GM21423 (cell line): Measurements from ENCODE around the gene PIEZO1.

Experiments
- ATAC-seq: cut with Tn5 transposase; IDR thresholded peaks from one replicate; pipeline ENCODE4 v1.9.1; 2021; ENCODE audit warnings: mild to moderate bottlenecking, moderate library complexity; ENCODE audit not compliant: unreplicated experiment

The PIEZO1 gene

DNA sequence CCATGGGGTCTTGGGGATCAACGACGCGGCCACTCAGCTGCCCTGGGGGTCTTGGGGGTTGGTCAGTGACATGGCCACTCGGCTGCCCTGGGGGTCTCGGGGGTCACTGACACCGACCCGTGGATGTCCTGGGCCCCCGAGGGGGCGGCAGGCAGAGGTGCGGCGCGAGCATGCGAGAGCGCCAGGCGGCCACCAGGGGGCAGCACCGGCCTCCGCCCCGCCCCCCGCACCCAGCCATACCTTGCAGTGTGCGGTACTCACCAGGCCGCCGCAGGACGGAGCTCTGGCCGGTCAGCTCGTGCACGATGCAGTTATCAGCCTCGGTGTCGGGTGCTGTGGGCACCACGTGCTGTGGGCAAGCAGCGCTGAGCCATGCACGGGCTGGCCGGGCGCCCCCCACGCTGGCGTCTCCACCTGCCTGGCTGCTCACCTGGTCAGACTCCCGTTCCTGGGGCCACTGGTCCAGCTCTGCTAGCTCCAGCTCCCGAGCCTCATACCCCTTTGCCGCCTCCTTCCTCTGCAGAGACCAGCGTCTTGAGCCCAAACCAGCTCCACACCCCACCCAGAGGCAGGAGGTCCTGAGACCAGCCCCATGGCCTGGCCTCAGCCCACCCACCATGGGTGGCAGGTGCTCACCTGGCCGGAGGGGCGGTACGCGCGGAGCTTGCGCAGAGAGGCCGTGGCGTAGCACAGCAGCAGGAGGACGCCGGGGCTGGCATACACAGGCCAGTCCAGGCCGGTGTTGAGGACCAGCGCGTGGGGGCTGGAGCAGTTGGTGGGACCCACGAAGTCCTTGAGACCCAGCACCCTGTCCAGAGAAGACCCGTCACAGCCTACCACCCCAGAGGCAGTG lies 47.5 kb downstream of the PIEZO1 start:
- peak; percentile 54 for ATAC-seq

DNA sequence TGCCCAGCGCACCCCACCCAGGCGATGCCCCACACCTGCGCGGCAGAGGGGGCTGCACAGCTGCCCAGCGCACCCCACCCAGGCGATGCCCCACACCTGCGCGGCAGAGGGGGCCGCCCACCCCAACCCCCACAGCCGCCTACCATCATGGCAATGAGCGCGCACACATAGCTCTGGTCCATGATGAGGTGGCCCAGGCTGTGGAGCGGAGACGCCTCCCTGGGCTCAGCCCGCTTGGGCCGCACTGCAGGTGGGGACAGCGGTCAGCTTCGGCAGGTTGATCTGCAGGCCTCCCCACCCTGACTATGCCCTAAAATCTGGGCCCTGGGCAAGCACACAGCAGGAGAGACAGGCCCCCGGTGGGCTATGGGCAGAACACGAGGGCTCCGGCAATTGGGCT lies 48.5 kb downstream of the PIEZO1 start:
- no peak for ATAC-seq

DNA sequence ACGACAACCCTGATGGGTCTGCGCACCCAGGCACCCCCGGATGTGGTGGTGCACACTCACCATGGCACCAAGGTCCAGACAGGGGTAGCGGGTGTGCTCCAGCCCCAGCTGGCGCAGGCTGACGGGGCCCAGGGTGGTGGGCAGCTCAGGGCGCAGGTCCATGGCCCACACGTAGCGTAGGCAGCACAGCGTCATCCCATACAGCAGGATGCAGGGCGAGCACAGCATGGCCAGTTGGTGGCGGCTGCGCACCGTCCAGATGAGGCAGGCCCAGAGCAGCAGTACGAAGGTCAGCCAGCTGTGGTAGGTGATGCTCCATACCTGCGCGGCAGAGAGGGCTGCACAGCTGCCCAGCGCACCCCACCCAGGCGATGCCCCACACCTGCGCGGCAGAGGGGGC lies 48.9 kb downstream of the PIEZO1 start:
- no peak for ATAC-seq

DNA sequence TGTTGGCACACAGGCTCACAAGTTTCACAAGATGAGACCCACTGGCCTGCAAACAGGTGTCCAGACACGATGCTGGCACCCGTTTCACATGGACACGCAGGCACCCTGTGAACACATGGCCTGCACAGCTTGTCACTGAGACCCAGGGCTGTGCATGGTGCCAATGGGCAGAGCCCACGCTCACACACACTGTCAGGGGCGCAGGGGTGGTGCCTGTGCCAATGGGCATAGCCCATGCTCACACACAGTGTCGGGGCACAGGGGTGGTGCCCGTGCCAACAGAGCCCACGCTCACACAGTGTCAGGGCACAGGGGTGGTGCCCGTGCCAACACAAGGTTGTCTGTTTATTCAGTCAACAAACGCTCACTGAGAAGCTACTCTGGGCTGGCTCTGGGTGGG lies 49.4 kb downstream of the PIEZO1 start:
- ATAC-seq = no peak

DNA sequence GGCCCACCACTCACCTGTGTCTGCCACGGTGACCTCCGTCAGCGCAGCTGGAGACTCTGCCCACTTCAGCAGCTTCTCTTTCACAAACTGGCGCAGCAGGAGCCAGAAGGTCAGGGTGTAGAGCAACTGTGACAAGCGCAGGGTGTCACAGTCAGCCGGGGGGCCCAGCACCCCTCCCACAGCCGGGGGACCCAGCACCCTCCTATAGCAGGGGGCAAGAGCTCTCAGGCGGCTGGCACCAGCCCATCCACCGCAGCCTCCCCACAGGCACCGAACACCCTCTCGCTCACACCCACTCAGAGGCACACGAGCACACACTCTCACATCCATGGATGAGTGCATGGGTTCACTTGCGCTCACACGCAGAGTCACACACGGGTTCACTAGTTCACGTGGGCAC lies 49.9 kb downstream of the PIEZO1 start:
- no peak for ATAC-seq

DNA sequence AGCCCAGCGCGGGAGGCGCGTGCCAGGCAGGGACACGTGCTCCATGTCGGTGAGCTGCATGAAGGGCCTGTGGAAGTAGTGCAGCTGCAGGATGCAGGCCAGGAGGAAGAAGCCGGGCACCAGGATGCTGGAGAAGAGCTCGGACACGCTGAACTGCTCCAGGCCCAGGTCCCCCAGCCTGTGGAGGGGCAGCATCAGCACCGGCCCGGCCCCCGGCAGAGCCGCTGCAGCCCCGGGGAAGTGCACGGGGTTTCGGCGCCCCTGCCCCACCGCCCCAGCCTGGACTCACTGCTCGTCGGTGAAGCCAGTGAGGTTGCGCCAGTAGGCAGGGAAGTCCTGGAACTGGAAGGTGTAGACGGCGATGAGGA lies 50.7 kb downstream of the PIEZO1 start:
- ATAC-seq = no peak

DNA sequence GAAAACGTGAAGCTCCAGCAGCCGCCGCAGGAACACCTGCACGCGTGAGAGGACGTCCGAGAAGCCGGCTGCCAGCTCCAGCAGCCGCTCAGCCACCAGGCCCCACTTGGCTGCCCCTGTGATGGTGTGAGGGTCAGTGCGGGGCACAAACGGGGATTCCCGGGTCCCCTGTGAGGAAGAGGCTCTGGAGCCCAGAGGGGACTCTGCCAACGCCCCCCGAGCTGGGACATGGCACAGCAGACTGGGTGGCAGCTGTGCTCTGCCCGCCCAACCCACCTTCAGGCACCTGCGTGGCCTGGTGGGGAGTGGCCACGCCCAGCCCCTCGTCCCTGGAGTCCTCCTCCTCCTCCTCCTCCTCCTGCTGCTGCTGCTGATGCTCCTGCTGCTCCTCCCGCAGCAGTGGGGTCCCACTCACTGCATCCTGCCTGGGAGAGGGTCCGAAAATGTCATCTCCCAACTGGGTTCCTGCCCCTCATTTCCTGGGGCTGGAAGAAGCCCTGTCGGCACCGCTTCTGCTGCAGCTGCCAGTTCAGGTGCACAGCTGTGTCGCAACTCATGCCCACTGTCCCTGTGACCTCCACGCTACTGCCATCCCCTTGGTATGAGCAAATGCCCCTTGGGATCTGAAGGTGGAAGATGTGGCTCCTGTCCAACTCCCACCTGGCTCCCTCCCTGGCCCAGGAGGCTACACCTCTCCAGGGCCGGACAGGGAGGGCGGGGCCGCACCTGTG lies 51.2 kb downstream of the PIEZO1 start:
- no peak for ATAC-seq

DNA sequence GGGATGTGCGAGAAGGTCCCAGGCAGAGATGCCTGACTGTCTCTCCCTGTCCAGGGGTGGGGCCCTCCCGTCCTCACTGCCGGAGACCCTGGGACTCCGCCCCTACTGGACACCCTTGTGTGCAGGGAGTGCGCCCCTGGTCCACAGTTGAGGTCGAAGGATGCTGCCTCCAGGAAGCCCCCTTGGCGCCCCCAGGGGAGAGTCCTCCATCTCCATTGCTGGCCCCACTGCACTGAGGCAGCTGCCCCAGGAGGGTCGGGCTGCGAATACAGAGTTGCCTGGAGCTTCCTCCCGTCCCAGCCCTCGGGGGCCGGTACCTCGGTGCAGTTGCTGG lies 52.1 kb downstream of the PIEZO1 start:
- no peak for ATAC-seq

DNA sequence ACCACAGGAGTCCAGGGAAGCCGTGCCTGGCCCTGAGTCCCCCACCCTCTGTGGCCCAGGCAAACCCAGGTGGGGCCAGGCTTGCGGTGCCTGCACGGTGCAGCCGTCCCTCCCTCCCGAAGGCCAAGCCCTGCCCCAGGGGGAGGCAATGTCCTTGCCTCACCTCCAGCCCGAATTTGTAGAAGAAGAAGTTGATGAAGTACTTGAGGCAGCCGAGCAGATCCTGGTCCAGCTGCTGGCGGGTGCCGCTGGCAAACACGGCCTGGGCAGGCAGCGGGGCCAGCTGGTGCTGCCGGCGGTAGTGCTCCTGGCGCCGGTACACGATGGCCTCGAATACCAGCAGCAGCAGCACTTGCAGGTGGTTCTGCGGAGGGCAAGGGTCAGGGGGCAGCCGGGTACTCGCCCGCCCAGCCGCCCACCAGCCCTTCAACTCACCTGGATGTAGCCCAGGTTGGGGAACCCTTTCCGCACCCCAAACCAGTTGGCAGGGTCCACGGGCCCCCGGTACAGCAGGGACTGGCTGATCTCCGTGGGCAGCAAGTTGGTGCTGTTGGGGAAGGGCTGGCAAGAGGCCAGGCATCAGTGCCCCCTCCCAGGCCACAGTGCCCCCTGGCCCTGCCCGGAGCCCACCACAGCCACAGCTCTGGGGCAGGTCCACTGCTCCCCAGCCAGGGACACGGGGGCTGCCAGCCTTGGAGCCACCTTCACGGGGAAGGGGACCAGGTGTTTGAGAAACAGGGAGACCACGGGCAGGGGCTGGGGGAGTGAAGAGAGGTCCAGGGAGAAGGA lies 52.7 kb downstream of the PIEZO1 start:
- no peak for ATAC-seq

DNA sequence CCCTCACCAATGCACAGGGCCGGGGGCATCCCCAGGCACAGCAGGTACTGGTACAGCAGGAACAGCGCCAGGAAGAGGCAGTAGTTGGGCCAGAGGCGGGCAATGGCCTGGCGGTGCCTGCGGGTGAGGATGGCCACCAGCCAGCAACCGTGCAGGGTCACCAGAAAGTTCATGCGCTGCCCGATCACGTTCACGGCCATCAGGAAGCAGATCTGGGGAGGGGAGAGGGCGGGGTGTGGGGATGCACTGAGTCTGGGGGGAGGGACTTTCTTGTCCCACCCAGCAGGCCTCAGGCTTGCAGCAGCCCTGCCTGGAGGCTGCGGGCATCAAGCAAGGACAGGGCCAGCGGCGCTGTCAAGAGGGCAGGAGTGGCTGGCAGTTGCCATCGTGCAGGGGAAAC lies 53.3 kb downstream of the PIEZO1 start:
- no peak for ATAC-seq

DNA sequence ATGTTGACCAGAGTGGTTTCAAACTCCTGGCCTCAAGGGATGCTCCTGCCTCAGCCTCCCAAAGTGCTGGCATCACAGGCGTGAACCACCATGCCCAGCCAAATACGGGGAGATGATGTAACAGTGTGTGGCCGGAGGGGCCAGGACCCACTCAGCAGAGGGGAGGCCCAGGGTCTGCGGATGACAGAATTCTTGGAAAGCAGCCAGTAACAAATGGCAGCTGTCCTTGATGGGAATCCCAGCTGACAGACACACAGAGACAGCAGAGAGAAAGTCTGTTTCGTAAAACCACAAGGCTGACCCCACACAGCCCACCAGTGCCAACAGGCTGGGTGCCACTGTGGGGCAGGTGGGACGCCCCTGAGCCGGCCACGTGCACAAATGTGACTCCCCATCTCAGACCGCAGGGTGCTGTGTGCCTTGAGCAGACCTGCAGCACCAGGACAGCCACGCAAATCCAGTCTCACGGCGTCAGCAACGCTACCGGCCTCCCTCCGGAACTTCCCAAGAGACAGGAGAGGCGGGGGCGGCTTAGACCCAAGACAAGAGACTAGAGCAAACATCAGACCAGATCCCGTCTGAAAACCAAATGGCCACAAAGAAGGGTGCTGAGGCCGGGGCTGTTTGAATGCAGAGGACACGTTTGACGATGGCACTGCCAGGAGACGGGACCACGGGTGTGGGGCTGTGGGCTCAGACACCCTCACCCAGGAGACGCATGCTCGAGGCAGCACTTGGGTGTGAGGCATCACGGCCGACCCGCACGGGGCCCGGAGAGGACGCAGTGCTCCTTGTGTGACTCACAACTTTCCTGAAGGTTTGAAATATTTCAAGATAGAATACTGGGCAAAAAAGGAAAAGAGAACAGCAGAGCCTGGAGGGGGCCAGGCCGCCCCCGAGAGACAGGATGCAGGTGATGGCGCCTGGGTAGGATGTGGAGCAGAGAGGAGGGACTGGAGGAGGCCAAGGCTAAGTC lies 54.1 kb downstream of the PIEZO1 start:
- no peak for ATAC-seq

DNA sequence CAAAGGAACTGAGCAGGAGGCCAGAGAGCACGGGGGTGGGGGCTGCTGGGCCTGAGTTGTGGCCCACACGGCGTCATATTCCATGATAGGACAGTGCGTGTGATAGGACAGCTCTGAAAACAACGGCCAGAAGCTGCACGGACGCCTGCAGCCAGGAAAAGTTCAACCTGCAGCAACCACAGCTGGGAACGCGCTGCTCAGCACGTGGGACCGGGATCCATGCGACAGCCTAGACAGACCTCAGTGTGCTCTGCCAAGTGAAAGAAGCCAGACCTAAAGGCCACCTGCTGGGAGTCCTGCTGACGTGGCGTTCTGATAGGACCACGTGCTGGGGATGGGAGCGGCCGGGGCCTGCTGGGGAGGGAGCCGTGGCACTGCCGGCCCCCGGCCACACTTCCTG lies 57.1 kb downstream of the PIEZO1 start:
- ATAC-seq = no peak

DNA sequence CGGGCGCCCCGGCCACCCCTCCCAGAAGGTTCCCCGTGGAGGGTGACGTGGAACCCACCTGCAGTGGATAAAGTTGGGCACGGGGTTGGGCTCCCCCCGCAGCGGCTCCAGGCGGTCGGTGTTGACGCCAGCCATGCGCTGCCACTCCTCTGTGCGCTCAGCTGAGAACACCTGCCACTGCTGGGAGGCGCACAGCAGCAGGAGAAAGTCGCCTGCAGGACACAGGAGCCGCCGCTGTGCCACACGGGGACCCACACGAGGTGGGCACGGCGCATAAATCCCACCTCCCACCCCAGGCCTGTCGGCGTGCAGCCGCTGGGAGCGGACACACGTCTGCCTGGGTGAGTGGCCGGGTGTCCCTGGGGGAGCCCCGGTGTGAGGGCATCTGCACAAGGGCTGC lies 58.0 kb downstream of the PIEZO1 start:
- ATAC-seq = no peak

DNA sequence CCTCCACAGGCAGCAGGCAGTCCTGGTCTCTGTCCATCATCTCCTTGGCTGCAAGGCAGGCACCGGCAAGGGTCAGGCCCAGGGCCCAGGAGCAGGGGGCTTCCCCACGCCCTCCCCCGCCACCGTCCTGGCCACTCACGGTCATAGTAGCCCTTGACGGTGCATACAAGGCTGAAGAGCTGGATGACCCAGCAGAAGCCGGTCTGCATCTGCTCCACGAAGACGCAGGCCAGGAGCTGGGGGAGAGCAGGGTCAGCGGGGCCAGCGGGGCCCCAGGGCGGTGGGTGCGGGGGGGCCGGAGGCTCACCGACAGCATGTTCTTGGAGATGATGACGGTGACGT lies 58.6 kb downstream of the PIEZO1 start:
- no peak for ATAC-seq

DNA sequence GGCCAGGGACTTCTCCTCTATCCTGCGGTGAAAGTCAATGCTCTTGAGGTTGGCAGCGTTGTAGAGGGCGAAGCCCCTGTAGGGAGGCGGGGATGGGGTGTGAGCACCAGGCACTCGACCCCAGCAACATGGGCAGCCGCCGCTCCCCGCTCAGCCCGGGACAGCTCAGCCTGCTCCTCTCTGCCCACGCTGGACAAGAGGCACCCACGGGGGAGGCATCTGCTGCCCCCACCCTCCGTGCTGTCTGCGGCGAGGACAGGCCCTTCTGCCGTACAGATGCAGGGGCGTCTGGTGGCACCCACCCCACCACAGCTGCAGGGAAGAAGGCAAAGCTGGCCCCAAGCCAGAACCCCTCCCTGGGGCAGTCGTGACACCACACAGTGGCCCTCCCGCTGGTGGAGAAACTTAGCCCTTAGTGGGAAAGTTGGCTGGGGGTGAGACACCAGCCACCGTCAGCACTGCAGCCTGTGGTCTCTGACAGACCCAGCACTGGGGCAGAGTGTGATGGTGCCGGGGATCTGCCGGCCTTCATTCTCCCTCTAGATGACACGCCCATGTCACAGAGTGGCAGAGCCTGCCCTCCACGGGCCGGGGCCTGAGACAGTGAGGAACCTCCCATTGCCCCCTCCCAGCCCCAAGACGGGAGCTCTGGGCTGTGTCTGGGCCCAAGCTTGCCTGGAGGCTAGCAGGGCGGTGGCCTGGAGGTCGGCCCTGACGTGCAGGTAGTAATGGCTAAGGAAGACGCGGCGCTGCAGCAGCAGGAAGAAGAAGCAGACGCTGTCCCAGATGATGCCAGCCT lies 59.2 kb downstream of the PIEZO1 start:
- no peak for ATAC-seq

DNA sequence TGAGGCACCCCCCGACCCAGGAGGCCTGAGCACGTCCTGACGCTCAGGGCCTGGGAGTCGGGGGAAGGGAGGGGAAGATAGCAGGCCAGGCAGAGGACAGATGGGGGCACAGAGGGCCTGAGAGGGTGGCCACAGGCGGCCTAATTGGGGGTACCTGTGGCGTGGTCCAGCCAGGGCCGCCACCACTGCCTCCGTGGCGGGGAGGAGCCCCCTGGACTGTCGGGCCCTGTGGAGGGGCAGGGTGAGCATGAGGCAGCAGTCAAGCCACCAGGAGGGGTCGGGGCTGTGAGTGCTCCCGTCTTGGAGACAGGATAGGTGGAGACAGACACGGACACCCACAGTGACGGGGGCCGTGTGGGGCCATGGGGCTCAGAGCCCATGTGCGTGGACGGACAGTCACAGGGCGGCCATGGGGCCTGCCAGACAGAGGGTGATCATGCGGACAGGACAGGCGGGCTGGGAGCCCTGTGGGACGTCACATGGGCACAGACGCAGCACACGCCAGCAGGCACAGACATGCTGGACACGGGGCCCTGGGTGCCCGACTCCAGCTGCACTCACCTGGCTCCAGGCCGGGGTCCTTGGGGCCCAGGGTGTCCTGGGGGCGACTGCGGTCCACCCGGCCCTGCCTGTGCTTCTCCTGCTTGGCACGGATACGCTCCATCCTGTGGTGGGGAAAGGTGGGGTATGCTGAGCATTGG lies 60.0 kb downstream of the PIEZO1 start:
- no peak for ATAC-seq

DNA sequence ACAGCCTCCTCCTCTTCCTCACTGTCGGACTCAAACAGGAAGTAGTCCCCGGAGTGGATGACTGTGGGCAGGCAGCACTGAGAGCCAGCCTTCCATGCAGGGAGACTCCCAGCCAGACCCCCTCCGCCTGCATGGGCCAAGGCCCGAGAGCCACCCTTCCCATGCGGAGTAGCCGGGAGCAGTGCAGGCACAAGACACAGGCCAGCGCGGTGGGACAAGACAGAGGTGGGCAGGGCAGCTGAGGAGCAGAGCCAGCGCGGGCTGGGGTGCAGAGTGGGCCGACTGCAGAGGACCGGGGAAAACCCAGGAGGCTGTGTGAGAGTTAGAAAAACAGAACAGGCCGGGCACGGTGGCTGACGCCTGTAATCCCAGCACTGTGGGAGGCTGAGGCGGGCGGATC lies 61.1 kb downstream of the PIEZO1 start:
- no peak for ATAC-seq

DNA sequence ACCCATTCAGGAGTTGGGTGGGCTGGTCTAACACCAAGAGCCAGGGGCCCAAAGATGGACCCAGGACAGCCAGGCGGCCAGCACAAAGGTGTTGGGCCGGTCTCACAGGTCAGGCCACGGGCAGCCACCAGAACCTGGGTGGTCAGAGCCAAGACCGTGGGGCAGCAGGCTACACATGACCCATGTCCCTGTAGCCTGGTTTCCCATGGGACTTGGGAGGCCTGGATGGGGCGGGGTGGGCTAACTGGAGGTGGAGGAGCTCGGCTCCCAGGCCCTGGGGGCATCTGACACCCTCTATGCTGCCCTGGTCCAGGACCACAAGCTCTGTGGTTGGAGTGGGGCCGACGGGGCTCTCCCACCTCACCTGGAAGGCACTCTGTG lies 61.5 kb downstream of the PIEZO1 start:
- ATAC-seq = no peak

DNA sequence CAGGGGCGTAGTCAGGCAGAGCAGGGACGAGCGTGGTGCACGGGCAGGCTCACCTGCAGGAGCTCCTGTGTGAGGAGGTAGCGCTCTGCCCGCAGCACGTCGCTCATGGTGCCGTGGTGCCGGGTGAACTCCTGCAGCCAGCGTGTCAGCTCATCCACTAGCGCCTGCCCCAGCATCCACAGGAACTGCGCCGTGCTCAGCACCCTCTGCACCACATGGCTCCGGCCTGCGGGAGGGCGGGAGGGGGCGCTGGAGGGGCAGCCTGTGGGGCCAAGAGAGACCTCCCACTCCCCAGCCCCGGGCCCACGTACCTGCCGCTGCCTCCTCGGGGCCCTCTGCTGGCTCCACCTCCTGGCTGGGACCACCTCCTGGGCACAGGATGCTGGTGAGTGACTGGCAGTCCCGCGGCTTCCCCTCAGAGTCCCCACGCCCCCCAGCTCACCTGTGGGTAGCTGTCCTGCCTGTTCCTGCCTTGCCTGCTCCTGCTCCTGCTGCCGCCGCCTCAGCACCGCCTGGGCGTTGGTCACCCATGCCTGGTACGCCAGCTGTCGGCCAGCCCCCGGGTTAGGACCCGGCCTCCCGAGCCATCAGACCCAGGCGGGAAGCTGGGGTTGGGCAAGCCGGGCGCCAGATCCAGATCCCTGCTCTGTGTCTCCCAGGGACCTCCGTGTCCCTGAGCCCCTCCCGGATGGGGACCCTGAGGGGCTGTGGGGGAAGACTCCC lies 62.1 kb downstream of the PIEZO1 start:
- no peak for ATAC-seq
